CD14-positive monocyte (primary cell): ENCODE data around the gene TM9SF3. TPM values are rescaled to one million over a fixed set of nuclear protein-coding genes. Genes with fewer than 3 reads are reported as not detected.

Experiments
- DNase-seq, 3 donors: peaks; one replicate each; pipeline ENCODE4 v3.0.0-alpha.2; 2011 to 2022
- H2AFZ ChIP-seq: 2 replicates; pipeline ENCODE4 v1.6.0; 2012; ENCODE audit warnings: mild to moderate bottlenecking, low read depth, low read length, inconsistent platforms; ENCODE audit not compliant: insufficient read depth, poor library complexity, severe bottlenecking
- H3K27ac ChIP-seq, 2 donors: 1 replicate in 1 of 2; 2 replicates in 1 of 2; pipeline ENCODE4 v1.5.1; 2012 to 2013; ENCODE audit warnings: low read length in 2 of 2, control low read depth in 1 of 2, inconsistent platforms in 1 of 2, low read depth in 1 of 2, mild to moderate bottlenecking in 1 of 2
- H3K27me3 ChIP-seq, 2 donors: one replicate each; pipeline versions ENCODE4 v1.6.0 to v1.6.1; 2011 to 2013; ENCODE audit warnings: low read length in 2 of 2; ENCODE audit not compliant: control insufficient read depth in 2 of 2, insufficient read depth in 2 of 2
- H3K36me3 ChIP-seq, 2 donors: replicated peaks in 1 of 2; 1 replicate in 1 of 2; 2 replicates in 1 of 2; pipeline versions ENCODE4 v1.5.1 to v1.6.1; 2012 to 2013; ENCODE audit warnings: low read length in 2 of 2, control low read depth in 1 of 2, inconsistent platforms in 1 of 2, mild to moderate bottlenecking in 1 of 2; ENCODE audit not compliant: insufficient read depth in 2 of 2, control insufficient read depth in 1 of 2
- H3K4me1 ChIP-seq, 2 donors: 1 replicate in 1 of 2; 2 replicates in 1 of 2; pipeline versions ENCODE4 v1.5.1 to v1.6.1; 2012 to 2013; ENCODE audit warnings: low read length in 2 of 2, control low read depth in 1 of 2, inconsistent platforms in 1 of 2, mild to moderate bottlenecking in 1 of 2, moderate library complexity in 1 of 2; ENCODE audit not compliant: insufficient read depth in 2 of 2, control insufficient read depth in 1 of 2
- H3K4me2 ChIP-seq: replicated peaks from 2 replicates; pipeline ENCODE3; 2012; ENCODE audit warnings: low read length, moderate library complexity, mild to moderate bottlenecking; ENCODE audit not compliant: poor library complexity, severe bottlenecking; ENCODE audit errors: extremely low read depth
- H3K4me3 ChIP-seq, 3 experiments: fragments of 200-600 bp in 1 of 3; sonication (generic) in 1 of 3; replicated peaks in 1 of 3; 1 replicate in 2 of 3; 2 replicates in 1 of 3; pipeline ENCODE4 v1.5.1; 2011 to 2013; ENCODE audit warnings: low read length in 3 of 3, mild to moderate bottlenecking in 3 of 3, control low read depth in 2 of 3, low read depth in 2 of 3, inconsistent platforms in 1 of 3, moderate library complexity in 1 of 3
- H3K79me2 ChIP-seq: 2 replicates; pipeline ENCODE4 v1.6.0; 2012; ENCODE audit warnings: mild to moderate bottlenecking, control low read depth, inconsistent platforms, low read length, moderate library complexity; ENCODE audit not compliant: insufficient read depth
- H3K9ac ChIP-seq: 2 replicates; pipeline ENCODE4 v1.6.0; 2017; ENCODE audit warnings: low read length, mild to moderate bottlenecking; ENCODE audit not compliant: insufficient read depth, poor library complexity, severe bottlenecking
- H3K9me3 ChIP-seq, 2 donors: replicated peaks in 1 of 2; 1 replicate in 1 of 2; 2 replicates in 1 of 2; pipeline versions ENCODE4 v1.5.1 to v1.6.1; 2012 to 2013; ENCODE audit warnings: low read length in 2 of 2, control low read depth in 1 of 2; ENCODE audit not compliant: control insufficient read depth in 1 of 2, insufficient read depth in 1 of 2
- H4K20me1 ChIP-seq: 2 replicates; pipeline ENCODE4 v1.6.0; 2012; ENCODE audit warnings: mild to moderate bottlenecking, low read length, control low read depth, moderate library complexity; ENCODE audit not compliant: insufficient read depth
- H3K27ac Mint-ChIP-seq, 7 donors: one replicate each; pipeline ENCODE4 v1.8.0; 2020; ENCODE audit warnings: mild to moderate bottlenecking in 7 of 7, mixed read lengths in 7 of 7, moderate library complexity in 6 of 7, inconsistent platforms in 2 of 7
- H3K27me3 Mint-ChIP-seq, 3 donors: one replicate each; pipeline ENCODE4 v1.8.0; 2021 to 2022; ENCODE audit warnings: low read depth in 3 of 3, mild to moderate bottlenecking in 3 of 3, mixed read lengths in 3 of 3, moderate library complexity in 3 of 3, inconsistent platforms in 1 of 3
- H3K36me3 Mint-ChIP-seq, 2 donors: one replicate each; pipeline ENCODE4 v1.8.0; 2020; ENCODE audit warnings: mixed read lengths in 2 of 2, inconsistent platforms in 1 of 2, mild to moderate bottlenecking in 1 of 2
- H3K4me1 Mint-ChIP-seq: one replicate; pipeline ENCODE4 v1.8.0; 2020; ENCODE audit warnings: mild to moderate bottlenecking, mixed read lengths
- H3K4me3 Mint-ChIP-seq, 2 donors: one replicate each; pipeline ENCODE4 v1.8.0; 2020; ENCODE audit warnings: mild to moderate bottlenecking in 2 of 2, mixed read lengths in 2 of 2, moderate library complexity in 1 of 2
- H3K9me3 Mint-ChIP-seq, 7 donors: one replicate each; pipeline ENCODE4 v1.8.0; 2020 to 2022; ENCODE audit warnings: mixed read lengths in 7 of 7, mild to moderate bottlenecking in 6 of 7, moderate library complexity in 6 of 7, inconsistent platforms in 2 of 7
- WGBS: methylation state at CpG from one replicate; pipeline ENCODE4 v1.1.5; 2013; ENCODE audit warnings: missing lambda C conversion rate; ENCODE audit not compliant: insufficient coverage; 5-methylcytosine and 5-hydroxymethylcytosine counted together
- intact Hi-C, 2 donors: fragments of 100-400 bp; cut with micrococcal nuclease; formaldehyde crosslinking; loops; one replicate each; pipeline versions ENCODE4 v1.15.0 to v1.15.1; 2023
- polyA plus RNA-seq, 3 donors: library from polyadenylated mRNA; depleted of rRNA in 1 of 3; unstranded in 2 of 3; stranded (reverse) in 1 of 3; fragments of 300-500 nt in 2 of 3; fragments of >200 nt in 1 of 3; fragmentation: Illumina TruSeq in 2 of 3; gene quantifications; 1 replicate in 2 of 3; 2 replicates in 1 of 3; pipeline ENCODE4 v1.2.3, GENCODE V29; 2012 to 2021
- TF ChIP-seq, protein P1 (sequence below): fragments of 200-600 bp; IDR thresholded peaks from one replicate; pipeline ENCODE4 v1.8.0; 2022; ENCODE audit warnings: antibody characterized with exemption, mild to moderate bottlenecking

The TM9SF3 gene
- polyA plus RNA-seq, 3 donors = 23.9 to 67.1 (median 59.9) TPM

GRCh38 chr10:96573036-96573435 lies 13.8 kb downstream of the TM9SF3 start:
- H3K9me3 ChIP-seq = no peaks in the 10 kb centered on the region
- H4K20me1 ChIP-seq = peaks cover 98% of the 10 kb centered on the region
- no peak overlapping the region for H2AFZ ChIP-seq
- no peak overlapping the region for H3K9ac ChIP-seq
- DNase-seq = no peak
- H3K4me1 ChIP-seq = peaks cover 0 to 10% of the 10 kb centered on the region in 2 donors
- no peak overlapping the region for H3K27ac ChIP-seq
- no peak overlapping the region for H3K4me3 ChIP-seq
- peaks cover 33 to 72% of the 10 kb centered on the region in 2 donors for H3K36me3 ChIP-seq
- no peaks in the 10 kb centered on the region for H3K27me3 Mint-ChIP-seq
- H3K79me2 ChIP-seq = peaks cover 99% of the 10 kb centered on the region
- TF ChIP-seq, protein P1, sequence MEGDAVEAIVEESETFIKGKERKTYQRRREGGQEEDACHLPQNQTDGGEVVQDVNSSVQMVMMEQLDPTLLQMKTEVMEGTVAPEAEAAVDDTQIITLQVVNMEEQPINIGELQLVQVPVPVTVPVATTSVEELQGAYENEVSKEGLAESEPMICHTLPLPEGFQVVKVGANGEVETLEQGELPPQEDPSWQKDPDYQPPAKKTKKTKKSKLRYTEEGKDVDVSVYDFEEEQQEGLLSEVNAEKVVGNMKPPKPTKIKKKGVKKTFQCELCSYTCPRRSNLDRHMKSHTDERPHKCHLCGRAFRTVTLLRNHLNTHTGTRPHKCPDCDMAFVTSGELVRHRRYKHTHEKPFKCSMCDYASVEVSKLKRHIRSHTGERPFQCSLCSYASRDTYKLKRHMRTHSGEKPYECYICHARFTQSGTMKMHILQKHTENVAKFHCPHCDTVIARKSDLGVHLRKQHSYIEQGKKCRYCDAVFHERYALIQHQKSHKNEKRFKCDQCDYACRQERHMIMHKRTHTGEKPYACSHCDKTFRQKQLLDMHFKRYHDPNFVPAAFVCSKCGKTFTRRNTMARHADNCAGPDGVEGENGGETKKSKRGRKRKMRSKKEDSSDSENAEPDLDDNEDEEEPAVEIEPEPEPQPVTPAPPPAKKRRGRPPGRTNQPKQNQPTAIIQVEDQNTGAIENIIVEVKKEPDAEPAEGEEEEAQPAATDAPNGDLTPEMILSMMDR = no peak
- H3K9me3 Mint-ChIP-seq = peaks cover 0 to 4% (median 0%) of the 10 kb centered on the region in 7 donors
- intact Hi-C loops = no loop called here
- peaks cover 14% of the 10 kb centered on the region for H3K4me1 Mint-ChIP-seq
- H3K27me3 ChIP-seq = no peaks in the 10 kb centered on the region
- peaks cover 51 to 68% of the 10 kb centered on the region in 2 donors for H3K36me3 Mint-ChIP-seq
- H3K4me2 ChIP-seq = no peak overlapping the region
- WGBS = 100% methylated on average over 1 of the region's 5 CpGs
- no peak overlapping the region for H3K4me3 Mint-ChIP-seq
- no peak overlapping the region for H3K27ac Mint-ChIP-seq

- no peak overlapping the region for H2AFZ ChIP-seq
- no peak for DNase-seq
- Mint-ChIP-seq H3K27me3 (no peaks in the 10 kb centered on the region), H3K4me3 (no peak overlapping the region), H3K36me3 (peaks cover 56 to 80% of the 10 kb centered on the region in 2 donors), H3K27ac (peak overlapping the region in 1 of 7 donors; percentile 16), H3K9me3 (peaks cover 0 to 4% (median 0%) of the 10 kb centered on the region in 7 donors), H3K4me1 (peaks cover under 1% of the 10 kb centered on the region)
- intact Hi-C loops = no loop called here
- TF ChIP-seq, protein P1 = no peak
- no peaks in the 10 kb centered on the region for H3K27me3 ChIP-seq
- H3K79me2 ChIP-seq = peaks cover 96% of the 10 kb centered on the region
- no peak overlapping the region for H3K4me2 ChIP-seq
- no peaks in the 10 kb centered on the region for H3K9me3 ChIP-seq
- H3K4me3 ChIP-seq = no peak overlapping the region
- no peak overlapping the region for H3K9ac ChIP-seq
- H3K4me1 ChIP-seq = peaks cover 0 to under 1% of the 10 kb centered on the region in 2 donors
- peaks cover 98% of the 10 kb centered on the region for H4K20me1 ChIP-seq
- no peak overlapping the region for H3K27ac ChIP-seq
- WGBS = 92% methylated on average over 2 of the region's 10 CpGs
- H3K36me3 ChIP-seq = peaks cover 43 to 84% of the 10 kb centered on the region in 2 donors
Observed at GRCh38 chr10:96570983-96571964, 15.5 kb downstream of the TM9SF3 start.
